ENCODE data around the gene ANKZF1.

DNA sequence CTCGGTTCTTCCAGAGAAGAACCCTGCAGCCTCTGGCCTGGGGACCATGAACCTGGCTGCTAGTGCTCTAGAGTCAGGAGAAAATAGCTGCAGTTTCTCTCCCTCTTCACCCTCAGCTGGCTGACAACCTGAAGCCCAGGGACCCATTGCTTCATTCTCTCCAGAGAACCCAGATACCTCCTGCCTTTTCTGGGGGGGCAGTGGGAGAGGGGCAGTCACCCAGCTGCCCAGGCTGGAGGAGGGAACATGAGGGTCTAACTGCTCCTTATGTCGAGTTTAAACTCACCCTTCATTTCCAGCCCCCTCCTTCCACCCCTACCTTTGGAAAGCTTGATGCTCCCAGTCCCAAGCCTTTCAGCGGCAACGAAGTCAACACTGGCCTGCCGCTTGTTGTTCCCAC lies 30.6 kb upstream of the ANKZF1 start:
- TF ChIP-seq, protein P1, sequence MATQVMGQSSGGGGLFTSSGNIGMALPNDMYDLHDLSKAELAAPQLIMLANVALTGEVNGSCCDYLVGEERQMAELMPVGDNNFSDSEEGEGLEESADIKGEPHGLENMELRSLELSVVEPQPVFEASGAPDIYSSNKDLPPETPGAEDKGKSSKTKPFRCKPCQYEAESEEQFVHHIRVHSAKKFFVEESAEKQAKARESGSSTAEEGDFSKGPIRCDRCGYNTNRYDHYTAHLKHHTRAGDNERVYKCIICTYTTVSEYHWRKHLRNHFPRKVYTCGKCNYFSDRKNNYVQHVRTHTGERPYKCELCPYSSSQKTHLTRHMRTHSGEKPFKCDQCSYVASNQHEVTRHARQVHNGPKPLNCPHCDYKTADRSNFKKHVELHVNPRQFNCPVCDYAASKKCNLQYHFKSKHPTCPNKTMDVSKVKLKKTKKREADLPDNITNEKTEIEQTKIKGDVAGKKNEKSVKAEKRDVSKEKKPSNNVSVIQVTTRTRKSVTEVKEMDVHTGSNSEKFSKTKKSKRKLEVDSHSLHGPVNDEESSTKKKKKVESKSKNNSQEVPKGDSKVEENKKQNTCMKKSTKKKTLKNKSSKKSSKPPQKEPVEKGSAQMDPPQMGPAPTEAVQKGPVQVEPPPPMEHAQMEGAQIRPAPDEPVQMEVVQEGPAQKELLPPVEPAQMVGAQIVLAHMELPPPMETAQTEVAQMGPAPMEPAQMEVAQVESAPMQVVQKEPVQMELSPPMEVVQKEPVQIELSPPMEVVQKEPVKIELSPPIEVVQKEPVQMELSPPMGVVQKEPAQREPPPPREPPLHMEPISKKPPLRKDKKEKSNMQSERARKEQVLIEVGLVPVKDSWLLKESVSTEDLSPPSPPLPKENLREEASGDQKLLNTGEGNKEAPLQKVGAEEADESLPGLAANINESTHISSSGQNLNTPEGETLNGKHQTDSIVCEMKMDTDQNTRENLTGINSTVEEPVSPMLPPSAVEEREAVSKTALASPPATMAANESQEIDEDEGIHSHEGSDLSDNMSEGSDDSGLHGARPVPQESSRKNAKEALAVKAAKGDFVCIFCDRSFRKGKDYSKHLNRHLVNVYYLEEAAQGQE (IDR thresholded peaks at IDR 0.05; ENCODE audit: low read depth): no peak
- no peak for TF ChIP-seq CEBPB (IDR thresholded peaks at IDR 0.05)
- TF ChIP-seq, protein P2, sequence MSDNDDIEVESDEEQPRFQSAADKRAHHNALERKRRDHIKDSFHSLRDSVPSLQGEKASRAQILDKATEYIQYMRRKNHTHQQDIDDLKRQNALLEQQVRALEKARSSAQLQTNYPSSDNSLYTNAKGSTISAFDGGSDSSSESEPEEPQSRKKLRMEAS (IDR thresholded peaks at IDR 0.05): no peak

Data from Ishikawa (cell line).